ENCODE data around the gene POLR2A. TPM values are rescaled to one million over a fixed set of nuclear protein-coding genes. Genes with fewer than 3 reads are reported as not detected.

The POLR2A gene
- 118 TPM for total RNA-seq

DNA sequence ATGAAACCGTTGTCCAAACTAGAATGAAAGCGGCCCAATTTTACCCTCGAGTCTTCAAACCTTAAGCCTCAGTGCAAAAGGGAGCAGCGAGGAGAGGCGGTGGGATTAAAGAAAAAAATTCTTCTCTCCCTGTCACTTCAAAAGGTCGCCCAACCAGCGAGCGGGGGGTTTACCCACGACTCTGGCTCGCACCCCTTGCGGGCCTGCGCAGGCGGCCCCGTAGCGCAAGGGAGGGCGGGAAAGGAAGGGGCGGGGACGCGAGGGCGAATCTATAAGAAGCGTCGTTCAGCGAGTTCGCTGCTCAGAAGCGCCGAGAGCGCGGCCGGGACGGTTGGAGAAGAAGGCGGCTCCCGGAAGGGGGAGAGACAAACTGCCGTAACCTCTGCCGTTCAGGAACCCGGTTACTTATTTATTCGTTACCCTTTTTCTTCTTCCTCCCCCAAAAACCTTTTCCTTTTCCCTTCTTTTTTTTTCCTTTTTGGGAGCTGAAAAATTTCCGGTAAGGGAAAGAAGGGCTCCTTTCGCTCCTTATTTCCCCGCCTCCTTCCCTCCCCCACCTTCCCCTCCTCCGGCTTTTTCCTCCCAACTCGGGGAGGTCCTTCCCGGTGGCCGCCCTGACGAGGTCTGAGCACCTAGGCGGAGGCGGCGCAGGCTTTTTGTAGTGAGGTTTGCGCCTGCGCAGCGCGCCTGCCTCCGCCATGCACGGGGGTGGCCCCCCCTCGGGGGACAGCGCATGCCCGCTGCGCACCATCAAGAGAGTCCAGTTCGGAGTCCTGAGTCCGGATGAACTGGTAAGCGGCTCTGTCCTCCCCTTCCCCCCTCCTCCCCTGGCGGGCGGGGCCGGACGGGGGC is at the start of gene POLR2A:
TSS of gene POLR2A (plus strand) at position 300 of the 852 bp plus-strand sequence.

DNA sequence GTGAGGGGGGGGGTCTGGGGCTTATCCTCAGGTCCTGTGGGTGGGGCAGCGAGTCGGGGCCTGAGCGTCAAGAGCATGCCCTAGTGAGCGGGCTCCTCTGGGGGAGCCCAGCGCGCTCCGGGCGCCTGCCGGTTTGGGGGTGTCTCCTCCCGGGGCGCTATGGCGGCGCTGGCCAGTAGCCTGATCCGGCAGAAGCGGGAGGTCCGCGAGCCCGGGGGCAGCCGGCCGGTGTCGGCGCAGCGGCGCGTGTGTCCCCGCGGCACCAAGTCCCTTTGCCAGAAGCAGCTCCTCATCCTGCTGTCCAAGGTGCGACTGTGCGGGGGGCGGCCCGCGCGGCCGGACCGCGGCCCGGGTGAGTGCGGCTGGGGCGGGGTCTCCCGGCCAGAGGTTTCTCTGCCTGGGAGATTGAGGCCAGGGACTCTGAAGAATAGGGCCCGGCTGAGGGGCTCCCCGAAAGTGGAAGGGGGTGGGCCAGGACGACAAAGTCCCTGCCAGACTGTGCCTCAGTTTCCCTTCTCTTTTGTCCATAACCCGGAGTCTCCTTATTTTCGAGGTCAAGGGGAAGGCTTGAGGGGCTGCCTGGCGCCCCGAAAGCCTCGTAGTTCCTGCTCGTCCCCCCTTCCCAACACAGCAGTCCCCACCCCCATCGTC is 44.6 kb upstream of the POLR2A start, which contains the start of gene FGF11:
TSS of gene FGF11 (plus strand) at position 51 of the 651 bp plus-strand sequence. CDS start at position 160, 109 bp downstream.

DNA sequence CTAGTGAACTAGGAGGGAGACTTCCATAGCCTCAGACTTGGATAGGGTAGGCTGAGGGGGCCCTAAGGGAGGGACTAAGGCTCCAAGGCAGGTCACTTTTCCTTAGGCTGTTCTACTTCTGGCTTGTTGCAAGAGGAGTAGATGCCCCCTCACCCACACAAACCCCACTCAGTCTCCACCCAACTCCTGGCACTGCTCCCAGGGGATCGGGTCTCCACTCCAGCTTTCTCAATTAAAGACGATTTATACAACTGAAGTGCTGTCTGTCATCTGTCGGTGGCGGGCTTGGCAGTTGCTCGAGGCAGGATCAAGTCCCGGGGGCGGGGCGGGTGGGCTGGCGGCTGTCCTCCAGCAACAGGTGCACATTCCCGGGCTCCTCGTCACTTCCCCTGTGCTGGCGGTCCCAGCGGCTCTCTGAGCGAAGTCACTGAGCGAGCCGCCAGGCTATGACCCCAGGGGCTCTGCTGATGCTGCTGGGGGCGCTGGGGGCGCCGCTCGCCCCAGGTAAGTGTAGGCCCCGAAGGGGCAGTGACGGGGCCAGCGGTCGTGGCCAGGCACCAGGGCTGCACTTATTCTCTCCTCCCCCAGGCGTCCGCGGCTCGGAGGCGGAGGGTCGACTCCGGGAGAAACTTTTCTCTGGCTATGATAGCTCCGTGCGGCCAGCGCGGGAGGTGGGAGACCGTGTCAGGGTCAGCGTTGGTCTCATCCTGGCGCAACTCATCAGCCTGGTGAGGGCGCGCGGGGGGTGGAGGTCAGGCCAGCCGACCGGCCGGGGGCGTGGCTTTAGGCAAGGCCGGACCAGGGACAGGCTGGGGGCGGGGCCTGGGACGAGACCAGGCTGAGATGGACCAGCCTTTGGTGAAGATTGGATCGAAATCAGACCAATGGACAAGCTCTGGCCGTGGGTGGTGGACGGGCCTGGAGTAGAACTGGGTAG is 39.2 kb upstream of the POLR2A start, which contains the start of gene CHRNB1:
TSS of gene CHRNB1 (plus strand) at position 380 of the 937 bp plus-strand sequence. CDS start at position 447, 67 bp downstream.

DNA sequence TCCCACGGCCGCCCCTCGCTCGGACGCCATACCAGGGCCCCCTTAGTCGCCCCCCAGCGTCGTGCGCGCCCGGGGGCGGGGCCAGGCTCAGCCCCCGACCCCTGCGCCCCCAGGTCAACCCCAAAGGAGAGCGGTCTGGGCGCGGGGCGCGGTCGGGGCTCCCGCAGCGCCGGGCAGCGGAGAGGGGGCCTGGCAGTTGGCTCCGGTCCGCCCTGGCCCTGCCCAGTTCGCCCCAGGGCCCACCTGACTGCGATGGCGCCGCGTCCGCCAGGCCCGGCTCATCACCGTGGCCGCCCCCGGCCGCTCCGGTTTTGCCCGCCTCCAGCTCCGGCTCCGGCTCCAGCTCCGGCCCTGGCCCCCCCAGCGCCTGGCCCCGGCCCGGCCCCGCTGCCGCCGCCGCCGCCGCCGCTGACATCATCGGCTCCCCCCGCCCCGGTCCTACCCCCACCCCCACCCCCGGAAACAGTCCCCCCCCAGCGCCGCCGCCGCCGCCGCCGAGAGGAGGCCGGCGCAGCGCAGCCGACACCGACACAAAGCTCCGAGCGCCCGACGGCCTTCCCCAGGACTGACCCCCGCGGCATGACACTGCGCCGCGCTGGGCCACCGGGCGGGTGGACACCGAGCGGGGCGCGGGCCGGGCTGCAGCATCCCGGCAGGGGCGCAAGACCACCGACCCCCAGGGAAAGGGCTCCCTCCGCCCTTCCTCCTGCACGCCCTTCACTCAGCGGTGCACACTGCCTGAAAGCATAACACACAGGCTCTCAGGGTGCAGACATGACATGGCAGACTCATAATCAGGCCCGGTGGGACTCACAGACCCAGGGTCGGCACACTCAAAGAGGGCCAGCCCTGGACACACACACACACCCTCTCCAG is 4.7 kb upstream of the POLR2A start, which contains the start of gene ZBTB4:
TSS of gene ZBTB4 (minus strand) at position 419 of the 876 bp plus-strand sequence. CDS start 12,830 bp downstream, outside the sequence.

DNA sequence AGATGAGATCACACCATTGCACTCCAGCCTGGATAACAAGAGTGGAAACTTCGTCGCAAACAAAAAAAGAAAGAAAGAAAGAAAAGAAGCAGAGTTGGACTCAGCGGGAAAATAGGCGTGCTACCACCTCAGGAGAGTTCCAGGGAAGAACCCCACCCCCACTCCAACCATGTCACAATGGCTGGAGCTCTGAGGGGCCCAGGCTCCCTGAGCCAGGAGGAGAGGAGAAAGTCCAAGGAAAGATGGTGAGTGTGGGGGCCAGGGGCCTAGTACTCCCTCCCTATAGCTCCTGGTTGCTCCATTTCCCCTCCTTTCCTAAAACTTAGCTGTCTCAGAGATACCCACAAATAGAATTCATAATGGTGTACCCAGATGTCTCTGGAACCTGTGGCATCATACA is 2.9 kb upstream of the POLR2A start, which contains the start of gene SLC35G6:
TSS of gene SLC35G6 (plus strand) at position 172 of the 400 bp plus-strand sequence. CDS start at position 243, 71 bp downstream.

DNA sequence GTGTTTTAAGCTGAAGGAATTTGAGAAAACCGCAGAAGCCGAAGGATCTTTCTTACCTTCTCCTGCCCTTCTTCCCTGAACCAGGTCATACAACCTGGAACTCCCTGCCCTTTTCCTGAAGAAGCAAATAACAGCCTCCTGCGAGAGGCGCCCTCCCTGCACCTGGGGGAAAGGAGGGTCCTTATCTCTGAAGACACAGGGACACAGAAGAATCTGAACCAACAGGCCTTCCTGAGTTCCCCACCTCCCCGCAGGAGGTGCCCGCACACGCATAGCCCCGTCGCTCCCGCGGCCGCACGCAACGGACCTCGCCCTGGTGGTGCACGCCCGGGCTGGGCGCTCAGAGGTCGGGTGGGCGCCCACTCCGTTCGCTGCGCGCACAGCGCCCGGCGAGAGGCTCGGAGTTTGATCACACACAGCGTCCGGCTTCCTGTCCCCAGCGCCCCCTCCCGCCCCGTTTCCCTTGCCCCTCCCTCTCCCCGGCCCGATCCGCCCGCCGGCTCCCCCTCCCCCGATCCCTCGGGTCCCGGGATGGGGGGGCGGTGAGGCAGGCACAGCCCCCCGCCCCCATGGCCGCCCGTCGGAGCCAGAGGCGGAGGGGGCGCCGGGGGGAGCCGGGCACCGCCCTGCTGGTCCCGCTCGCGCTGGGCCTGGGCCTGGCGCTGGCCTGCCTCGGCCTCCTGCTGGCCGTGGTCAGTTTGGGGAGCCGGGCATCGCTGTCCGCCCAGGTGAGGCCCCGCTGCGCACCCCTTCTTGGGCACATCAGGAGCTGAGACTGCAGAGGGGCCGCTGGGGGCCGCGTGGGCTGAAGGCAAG is 64.6 kb downstream of the POLR2A start, which contains the start of gene TNFSF12:
TSS of gene TNFSF12 (plus strand) at position 474 of the 816 bp plus-strand sequence. CDS start at position 570, 96 bp downstream.

Small RNA genes lying within 50 kb of the gene (small RNA-seq; reads per million reads assigned to genes)
- not detected for gene RF00019 (ENCODE audit: low replicate concordance)

Other genes with a start within 250 kb of the POLR2A start
- gene DVL2, start 249.8 kb upstream of the POLR2A start, total RNA-seq: 73.5 TPM
- 44.4 TPM for gene PHF23, start 244.9 kb upstream of the POLR2A start, total RNA-seq
- 226 TPM for gene GABARAP, start 241.9 kb upstream of the POLR2A start, total RNA-seq
- gene CTDNEP1, start 232.6 kb upstream of the POLR2A start, total RNA-seq: 77.3 TPM
- 27.2 TPM for gene ELP5, start 232.2 kb upstream of the POLR2A start, total RNA-seq
- gene CLDN7, start 221.9 kb upstream of the POLR2A start, total RNA-seq: 65.5 TPM
- 19.6 TPM for gene SLC2A4, start 202.6 kb upstream of the POLR2A start, total RNA-seq
- gene YBX2, start 189.7 kb upstream of the POLR2A start, total RNA-seq: 2.0 TPM
- 179 TPM for gene EIF5A, start 176.7 kb upstream of the POLR2A start, total RNA-seq
- 30.4 TPM for gene GPS2, start 169.0 kb upstream of the POLR2A start, total RNA-seq
- gene NEURL4, start 155.0 kb upstream of the POLR2A start, total RNA-seq: 31.2 TPM
- 4.8 TPM for gene ACAP1, start 147.8 kb upstream of the POLR2A start, total RNA-seq
- 7.0 TPM for gene KCTD11, start 132.2 kb upstream of the POLR2A start, total RNA-seq
- gene TMEM95, start 129.2 kb upstream of the POLR2A start, total RNA-seq: not detected
- 5.5 TPM for gene TNK1, start 103.3 kb upstream of the POLR2A start, total RNA-seq
- gene PLSCR3, start 89.8 kb upstream of the POLR2A start, total RNA-seq: 23.1 TPM
- gene TMEM256, start 80.3 kb upstream of the POLR2A start, total RNA-seq: 109 TPM
- 21.3 TPM for gene NLGN2, start 76.5 kb upstream of the POLR2A start, total RNA-seq
- not detected for gene SPEM1, start 64.0 kb upstream of the POLR2A start, total RNA-seq
- gene SPEM2, start 58.8 kb upstream of the POLR2A start, total RNA-seq: not detected
- gene SPEM3, start 55.5 kb upstream of the POLR2A start, total RNA-seq: not detected
- 5.0 TPM for gene TMEM102, start 48.9 kb upstream of the POLR2A start, total RNA-seq
- 4.8 TPM for gene FGF11, start 44.9 kb upstream of the POLR2A start, total RNA-seq
- 21.4 TPM for gene CHRNB1, start 39.3 kb upstream of the POLR2A start, total RNA-seq
- gene ZBTB4, start 4.7 kb upstream of the POLR2A start, total RNA-seq: 31.0 TPM
- not detected for gene SLC35G6, start 2.9 kb upstream of the POLR2A start, total RNA-seq
- gene TNFSF12, start 64.7 kb downstream of the POLR2A start, total RNA-seq: 11.6 TPM
- 10.2 TPM for gene TNFSF13, start 74.4 kb downstream of the POLR2A start, total RNA-seq
- 58.0 TPM for gene SENP3, start 77.6 kb downstream of the POLR2A start, total RNA-seq
- 16.2 TPM for gene CD68, start 95.3 kb downstream of the POLR2A start, total RNA-seq
- 49.6 TPM for gene MPDU1, start 99.5 kb downstream of the POLR2A start, total RNA-seq
- gene SOX15, start 105.7 kb downstream of the POLR2A start, total RNA-seq: 1.5 TPM
- gene FXR2, start 130.5 kb downstream of the POLR2A start, total RNA-seq: 30.3 TPM
- gene SAT2, start 143.5 kb downstream of the POLR2A start, total RNA-seq: 56.3 TPM
- 2.6 TPM for gene SHBG, start 145.8 kb downstream of the POLR2A start, total RNA-seq
- gene ATP1B2, start 166.6 kb downstream of the POLR2A start, total RNA-seq: 13.1 TPM
- 47.4 TPM for gene TP53, start 203.1 kb downstream of the POLR2A start, total RNA-seq
- 8.2 TPM for gene WRAP53, start 204.1 kb downstream of the POLR2A start, total RNA-seq
- 8.7 TPM for gene EFNB3, start 220.8 kb downstream of the POLR2A start, total RNA-seq
- 0.47 TPM for gene DNAH2, start 233.4 kb downstream of the POLR2A start, total RNA-seq